Activated gamma-delta T cell (primary cell): ENCODE data around the gene AGAP2.

Source experiments
- DNase-seq: peaks from one replicate; lab custom pipeline; 2025; lab: John Stamatoyannopoulos, UW

AGAP2 gene

DNA sequence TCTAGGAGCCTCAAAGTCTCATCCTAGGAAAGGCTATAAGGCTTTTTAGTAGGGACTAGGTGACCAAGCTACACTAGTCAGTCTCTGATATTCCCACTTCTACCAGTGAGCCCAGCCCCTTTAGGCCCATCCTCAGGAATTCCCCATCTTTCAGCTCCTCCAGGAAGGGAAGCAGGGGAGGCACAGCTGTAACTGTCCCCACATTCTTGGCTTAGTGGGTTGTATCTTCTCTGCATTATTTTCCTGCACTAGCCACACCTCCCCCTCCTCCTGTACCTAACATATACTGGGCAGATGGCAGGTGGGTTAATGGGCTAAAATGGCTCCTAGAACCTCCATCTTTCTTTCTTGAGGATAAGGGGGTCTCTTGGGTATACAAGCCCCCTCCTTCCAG is 28.8 kb upstream of the AGAP2 start:
- no peak for DNase-seq

GRCh38 chr12:57766464-57767304 is 28.1 kb upstream of the AGAP2 start, which contains the start of gene CYP27B1:
Gene CYP27B1 (minus strand): TSS chr12:57767078. CDS start chr12:57767041, 37 bp downstream.
- DNase-seq, result no peak

DNA sequence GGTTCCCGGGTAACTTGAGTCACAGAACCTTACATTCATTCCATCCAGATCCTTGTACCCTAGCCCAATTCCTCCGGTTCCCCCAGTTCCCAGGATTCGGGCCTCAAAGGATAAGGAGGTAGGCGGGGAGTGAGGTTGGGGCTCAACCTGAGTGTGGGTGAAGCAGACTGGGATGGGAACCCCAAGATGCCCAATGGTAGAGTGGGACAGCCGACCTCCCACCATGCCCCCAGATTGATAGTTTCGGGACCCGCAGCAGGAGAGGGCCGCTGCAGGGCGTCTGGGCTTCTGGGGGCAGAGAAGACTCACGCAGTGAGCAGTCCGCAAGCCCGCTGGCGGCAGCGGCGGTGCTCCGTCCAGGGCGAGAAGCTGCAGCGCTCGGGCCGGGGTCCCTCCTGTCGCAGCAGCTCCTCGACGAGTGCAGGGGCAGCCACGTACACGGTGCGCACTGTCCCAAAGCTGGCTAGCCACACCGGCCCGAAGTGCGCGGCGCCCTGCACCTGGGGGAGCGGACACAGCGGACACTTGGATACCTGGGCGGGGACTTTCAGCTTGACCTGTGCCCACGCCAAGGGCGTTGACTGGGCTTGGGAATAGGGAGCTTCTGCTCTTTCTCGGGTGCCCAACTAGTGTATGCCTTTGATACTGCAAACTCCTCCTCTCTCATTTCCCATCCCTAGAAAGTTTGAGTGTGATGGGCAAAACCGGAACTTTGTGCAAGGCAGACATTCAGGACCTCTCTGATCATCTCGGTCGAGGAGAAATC is 27.3 kb upstream of the AGAP2 start:
- DNase-seq, result no peak

DNA sequence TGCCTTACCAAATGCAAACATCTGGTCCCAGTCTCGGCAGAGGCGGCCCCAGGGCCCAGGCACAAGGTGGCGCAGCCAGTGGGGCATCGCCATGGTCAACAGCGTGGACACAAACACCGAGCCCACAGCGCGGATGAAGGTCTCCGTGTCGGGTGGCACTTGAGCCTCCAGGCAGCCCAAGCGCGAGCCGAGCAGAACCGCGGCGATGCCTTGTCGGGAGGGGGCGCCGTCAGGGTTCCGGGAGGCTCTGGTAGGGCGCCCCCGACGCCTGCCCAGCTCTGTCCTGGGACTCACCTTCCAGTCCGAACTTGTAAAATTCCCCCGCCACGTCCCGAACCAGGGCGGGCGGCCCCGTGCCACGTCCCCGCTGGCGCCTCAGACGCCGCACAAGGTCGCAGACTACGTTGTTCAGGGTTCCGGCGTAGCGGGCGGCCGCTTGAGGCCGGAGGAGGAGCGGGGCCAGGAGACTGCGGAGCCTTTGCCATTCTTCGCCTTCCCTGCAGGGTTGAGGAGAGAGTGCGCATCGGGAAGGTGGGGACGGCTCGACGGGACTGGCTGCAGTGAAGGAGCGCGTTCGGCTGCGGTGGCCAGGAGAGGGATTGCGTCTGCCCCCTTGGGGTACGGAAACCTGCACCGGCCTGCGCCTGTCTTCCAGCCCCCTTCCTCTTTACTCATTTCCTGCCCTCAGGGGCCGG is 26.6 kb upstream of the AGAP2 start:
- peak; percentile 24 for DNase-seq

GRCh38 chr12:57764662-57765002 is 26.1 kb upstream of the AGAP2 start:
- DNase-seq, result no peak

DNA sequence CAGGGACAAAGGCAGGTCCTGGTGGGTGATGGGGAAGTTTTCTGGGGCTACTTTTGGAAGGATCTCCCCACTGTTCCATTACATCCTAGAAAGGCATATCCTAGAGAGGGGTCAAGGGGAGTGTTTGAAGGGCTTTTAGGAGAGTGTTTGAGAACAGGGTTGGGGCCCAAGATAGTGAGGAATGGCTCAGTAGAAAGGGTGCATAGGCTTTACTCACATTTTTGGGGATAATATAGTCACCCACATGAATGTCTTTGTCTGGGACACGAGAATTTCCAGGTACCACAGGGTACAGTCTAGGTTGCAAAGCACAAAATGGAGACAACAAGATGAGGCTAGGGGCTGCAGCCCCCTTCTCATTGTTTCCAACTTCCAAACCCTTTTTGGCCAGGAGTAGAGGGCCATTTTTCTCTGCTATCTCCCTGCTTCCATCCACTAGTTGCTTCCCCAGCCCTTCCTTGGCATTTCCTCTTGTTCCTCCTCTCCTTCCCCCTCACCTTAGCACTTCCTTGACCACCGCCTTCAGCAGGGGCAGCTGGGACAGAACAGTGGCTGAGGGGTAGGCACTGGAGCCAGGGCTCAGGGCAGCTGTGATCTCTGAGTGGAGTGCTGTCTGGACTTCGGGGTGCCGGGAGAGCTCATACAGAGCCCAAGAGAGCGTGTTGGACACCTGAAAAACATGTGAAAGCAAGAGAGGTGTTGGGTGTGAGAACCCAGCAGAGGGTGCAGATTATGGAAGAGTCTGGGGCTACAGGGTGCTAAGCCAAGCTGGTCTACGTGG is 25.5 kb upstream of the AGAP2 start:
- DNase-seq, result no peak

DNA sequence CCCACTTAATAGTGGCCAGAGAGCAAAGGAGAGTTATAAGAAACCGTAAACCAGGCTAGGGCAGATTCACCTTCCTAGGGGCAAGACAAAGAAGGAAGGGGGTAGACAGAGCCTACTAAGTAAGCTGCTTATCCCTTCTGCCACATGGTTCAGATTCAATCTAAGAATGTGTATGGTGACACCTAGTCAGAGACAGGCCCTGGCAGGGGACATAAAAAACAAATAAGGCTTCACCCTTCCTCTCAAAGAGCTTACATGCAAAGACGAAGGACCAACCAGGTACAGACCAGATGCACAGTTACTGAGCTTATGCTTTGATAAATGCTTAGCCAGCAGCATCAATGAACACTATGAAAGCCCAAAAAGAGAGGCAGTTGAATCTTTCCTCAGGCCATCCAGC is 23.9 kb upstream of the AGAP2 start:
- no peak for DNase-seq

DNA sequence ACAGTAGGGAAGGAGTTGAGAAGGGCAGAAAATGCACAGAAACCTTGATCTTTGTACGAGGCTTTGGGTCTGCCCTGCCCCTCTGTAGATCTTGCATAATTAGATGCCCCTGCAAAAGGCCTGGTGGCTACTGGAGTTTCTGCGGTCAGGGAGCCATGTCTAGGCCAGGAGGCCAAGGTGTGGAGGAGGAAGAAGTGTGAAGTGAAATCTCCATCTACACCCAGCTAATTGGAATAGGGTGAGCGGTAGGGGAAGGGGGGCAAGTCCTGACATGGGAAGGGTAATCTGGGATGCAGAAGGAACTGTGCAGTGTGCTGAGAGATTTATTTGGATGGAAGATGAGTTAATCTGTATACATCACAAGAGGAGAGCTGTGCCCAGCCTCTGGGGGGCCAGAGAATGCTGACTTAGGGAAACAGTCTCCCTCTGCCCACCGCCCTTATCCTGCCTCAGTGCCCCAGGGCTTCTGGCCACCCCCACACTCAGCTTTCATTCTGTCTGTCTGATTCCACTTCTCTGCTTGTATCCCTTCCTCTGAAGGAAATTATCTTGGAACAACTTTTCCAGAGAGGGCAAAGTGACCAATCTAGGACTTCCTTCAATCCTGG is 23.0 kb upstream of the AGAP2 start:
- no peak for DNase-seq

GRCh38 chr12:57760347-57760982 is 21.9 kb upstream of the AGAP2 start:
- no peak for DNase-seq

- no peak for DNase-seq
Observed at GRCh38 chr12:57759360-57759980, 20.9 kb upstream of the AGAP2 start.

- DNase-seq, result no peak
Observed at GRCh38 chr12:57758552-57759359, 20.2 kb upstream of the AGAP2 start.

- DNase-seq, result no peak
Observed at GRCh38 chr12:57757771-57758170, 19.2 kb upstream of the AGAP2 start.

GRCh38 chr12:57756406-57757341 is 18.1 kb upstream of the AGAP2 start:
- DNase-seq, result no peak

GRCh38 chr12:57755454-57756372 is 17.2 kb upstream of the AGAP2 start:
- DNase-seq, result peak; percentile 44

DNA sequence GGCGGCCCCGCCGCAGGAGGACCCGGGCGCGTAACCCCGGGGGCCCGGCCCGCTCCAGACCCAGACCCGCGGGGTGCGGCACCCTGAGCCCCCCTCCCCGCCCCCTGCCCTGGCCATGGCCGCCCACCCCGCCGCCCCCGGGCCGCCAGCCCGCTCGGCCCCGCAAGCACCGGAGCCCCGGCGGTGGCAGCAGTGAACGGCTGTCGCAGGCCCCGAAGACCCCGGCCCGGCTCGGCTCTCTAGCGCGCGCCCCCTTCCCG is 16.6 kb upstream of the AGAP2 start:
- no peak for DNase-seq

DNA sequence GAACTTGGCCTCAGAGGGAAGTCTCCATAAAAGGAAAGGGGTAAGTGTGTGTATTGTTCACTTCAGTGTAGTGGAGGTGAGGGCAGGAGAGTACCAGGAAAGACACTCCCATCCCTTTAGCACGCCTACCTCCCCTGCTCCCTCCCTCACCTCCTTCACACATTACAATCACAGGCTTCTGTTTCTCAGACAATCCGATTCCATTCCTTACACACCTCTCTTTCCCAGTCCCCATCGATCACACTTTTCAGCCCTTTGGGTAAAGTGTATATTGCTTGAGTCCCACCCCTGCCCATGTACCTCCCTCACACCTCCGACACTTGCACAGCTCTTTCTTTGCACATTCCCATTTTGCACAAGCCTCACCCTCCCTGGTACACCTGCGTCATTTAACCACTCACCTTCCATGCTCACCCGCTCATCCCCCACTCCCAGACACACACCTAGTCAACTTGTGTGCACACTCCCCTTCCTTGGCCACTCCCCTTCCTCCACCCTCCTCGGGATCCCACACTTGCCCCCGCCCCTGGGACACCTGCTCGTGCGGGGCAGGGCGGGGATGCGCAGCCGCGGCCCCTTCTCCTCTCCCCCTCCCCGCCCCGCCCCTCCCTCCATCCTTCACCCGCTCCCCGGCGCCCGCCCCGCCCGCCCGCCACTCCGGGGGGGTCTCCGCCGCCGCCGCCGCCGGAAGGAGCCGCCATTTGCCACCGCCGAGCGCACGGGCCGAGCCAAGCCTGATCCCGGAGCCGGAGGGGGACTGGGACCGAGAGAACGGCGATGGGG is 16.1 kb upstream of the AGAP2 start, which contains the start of gene MARCHF9:
Gene MARCHF9, plus strand, starts transcription at position 693 of the 783 bp plus-strand sequence. CDS start 426 bp downstream, outside the sequence.
- DNase-seq, result peak; percentile 59
